GM18508 (cell line): ENCODE data around the gene IGLON5.
A peak's percentile ranks its signal among the peaks of the same experiment; 100 is the strongest.

Experiments used
- ATAC-seq: cut with Tn5 transposase; IDR thresholded peaks from one replicate; pipeline ENCODE4 v1.9.1; 2021; ENCODE audit warnings: moderate number of reproducible peaks; ENCODE audit not compliant: insufficient read depth, unreplicated experiment

The IGLON5 gene

DNA sequence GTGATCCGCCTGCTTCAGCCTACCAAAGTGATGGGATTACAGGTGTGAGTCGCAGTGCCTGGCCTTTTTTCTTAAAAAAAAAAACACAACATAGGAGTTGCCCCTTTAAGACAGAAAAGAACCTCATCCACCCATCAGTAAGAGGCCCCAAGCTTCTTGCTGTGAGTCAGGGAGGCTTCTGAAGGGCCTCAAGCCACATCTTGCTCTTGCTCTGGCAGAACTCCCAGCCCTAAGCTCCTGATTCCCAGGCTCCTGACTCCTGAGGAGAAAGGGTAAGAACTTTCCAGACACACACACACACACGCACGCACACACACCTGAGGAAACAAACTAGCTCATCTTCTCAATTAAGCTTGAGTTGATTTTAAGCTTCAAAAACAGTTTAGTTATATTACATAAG lies 47.9 kb downstream of the IGLON5 start:
- ATAC-seq = no peak

- no peak for ATAC-seq
Observed at GRCh38 chr19:51361239-51361638, 49.8 kb downstream of the IGLON5 start.

GRCh38 chr19:51364200-51365106 lies 53.0 kb downstream of the IGLON5 start:
- ATAC-seq = no peak

- no peak for ATAC-seq
Observed at GRCh38 chr19:51365211-51365964, 53.9 kb downstream of the IGLON5 start.

GRCh38 chr19:51365965-51366388 lies 54.5 kb downstream of the IGLON5 start, which contains the start of gene ETFB:
Gene ETFB (minus strand): TSS chr19:51366388. CDS start chr19:51366326, 62 bp downstream.
- no peak for ATAC-seq

- ATAC-seq = no peak
Observed at GRCh38 chr19:51366389-51367254, 55.2 kb downstream of the IGLON5 start.

GRCh38 chr19:51367255-51367564 lies 55.8 kb downstream of the IGLON5 start:
- ATAC-seq = no peak

DNA sequence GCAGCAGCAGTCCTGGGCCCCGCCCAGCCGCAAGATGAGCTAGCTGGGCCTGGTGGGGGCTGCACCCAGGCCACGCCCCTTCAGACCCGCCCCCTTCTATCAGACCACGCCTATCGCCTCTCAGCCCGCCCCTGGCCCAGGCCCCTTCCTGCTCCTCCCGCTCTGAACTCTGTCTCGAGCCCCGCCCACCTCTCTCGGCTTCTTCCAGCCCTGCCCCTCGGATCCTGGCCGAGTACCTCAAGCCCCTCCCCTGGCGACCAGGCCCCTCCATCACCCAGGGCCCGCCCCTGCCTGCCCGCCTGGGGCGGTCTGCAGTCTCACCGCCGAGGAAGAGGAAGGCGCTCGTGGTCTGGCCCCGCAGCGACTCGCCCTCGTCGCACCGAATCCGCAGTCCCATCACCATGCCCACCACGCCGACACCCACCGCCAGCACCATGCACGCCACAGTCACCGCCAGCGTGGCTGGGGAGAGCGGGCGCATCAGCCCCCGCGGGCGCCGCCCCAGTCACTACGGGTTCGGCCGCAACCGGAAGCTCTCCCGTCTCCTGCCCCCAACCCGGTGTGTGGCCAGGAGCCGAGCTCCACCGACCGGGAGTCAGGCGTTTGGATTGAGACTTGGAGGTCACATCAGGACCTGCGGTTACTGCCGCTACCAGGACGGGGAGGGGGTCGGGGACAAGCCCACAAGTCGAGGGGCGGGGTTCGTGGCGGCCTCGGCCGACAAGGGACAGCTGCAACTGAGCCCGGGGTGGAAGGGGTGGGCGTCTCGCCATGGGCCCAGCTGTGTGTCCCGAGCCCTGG lies 56.3 kb downstream of the IGLON5 start:
- ATAC-seq = peak; percentile 44

DNA sequence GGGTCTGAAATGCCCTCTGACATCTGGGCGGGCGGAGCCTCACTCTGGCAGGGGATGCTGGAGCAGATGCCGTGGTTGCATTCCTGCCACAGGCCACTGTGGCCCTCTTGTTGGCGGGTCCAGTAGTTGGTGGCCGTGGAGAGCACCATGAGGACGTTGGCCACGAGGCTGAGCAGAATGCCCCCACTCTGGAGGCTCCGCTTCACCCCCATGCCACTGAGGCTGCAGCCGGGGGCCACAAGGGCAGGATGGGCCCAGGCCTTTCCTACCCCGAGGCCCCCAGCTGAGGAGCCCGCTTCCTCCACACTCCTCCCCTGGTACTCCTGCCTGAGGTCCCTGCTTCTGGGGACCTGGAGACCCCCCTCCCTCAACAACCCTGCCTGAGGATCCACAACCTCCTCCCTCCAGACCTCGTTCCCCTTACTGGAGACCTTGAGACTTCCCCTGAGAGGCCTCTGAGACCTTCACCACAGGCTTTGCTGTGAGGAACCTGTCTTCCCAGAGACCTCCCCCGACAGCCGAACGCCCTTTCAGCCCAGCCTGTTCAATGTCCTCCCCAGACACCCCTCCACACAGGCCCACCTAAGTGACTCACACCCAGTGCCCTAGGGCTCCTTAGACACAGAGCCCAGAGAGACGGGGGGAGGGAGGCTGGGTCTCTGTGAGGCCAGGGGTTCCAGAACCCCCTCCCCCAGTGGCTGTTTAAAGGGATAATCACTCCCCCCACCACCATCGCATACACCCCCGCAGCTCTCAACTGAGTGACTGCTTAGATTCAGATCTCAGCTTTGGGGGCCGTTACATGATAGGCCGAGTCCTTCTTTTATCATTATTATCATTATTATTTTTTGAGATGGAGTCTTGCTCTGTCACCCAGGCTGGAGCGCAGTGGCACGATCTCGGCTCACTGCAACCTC lies 57.2 kb downstream of the IGLON5 start, which contains the start of gene CLDND2:
CLDND2 (minus strand) TSS at position 638 of the 917 bp plus-strand sequence; CDS start at position 212, 426 bp downstream.
- ATAC-seq = no peak

DNA sequence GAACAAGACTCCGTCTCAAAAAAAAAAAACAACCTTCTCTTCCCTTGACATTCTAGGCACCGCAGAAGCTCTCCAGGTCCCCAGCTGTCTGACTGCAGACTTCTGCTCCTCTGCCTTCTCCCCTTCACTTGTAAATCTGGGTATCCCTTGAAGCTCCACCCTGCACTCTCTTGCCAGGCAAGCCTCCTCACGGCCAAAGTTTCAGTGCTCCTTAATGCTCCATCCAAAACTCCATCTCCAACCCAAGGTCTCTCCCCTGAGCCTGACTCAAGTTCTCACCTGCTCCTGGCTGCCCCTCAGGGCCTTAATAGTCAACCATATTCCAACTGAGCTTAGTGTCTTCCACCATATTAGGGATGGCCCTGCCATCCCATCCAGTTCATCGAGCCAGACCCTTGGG lies 58.8 kb downstream of the IGLON5 start:
- ATAC-seq = no peak

GRCh38 chr19:51371186-51371690 lies 59.8 kb downstream of the IGLON5 start:
- ATAC-seq = no peak

- ATAC-seq = no peak
Observed at GRCh38 chr19:51372021-51372648, 60.7 kb downstream of the IGLON5 start.

DNA sequence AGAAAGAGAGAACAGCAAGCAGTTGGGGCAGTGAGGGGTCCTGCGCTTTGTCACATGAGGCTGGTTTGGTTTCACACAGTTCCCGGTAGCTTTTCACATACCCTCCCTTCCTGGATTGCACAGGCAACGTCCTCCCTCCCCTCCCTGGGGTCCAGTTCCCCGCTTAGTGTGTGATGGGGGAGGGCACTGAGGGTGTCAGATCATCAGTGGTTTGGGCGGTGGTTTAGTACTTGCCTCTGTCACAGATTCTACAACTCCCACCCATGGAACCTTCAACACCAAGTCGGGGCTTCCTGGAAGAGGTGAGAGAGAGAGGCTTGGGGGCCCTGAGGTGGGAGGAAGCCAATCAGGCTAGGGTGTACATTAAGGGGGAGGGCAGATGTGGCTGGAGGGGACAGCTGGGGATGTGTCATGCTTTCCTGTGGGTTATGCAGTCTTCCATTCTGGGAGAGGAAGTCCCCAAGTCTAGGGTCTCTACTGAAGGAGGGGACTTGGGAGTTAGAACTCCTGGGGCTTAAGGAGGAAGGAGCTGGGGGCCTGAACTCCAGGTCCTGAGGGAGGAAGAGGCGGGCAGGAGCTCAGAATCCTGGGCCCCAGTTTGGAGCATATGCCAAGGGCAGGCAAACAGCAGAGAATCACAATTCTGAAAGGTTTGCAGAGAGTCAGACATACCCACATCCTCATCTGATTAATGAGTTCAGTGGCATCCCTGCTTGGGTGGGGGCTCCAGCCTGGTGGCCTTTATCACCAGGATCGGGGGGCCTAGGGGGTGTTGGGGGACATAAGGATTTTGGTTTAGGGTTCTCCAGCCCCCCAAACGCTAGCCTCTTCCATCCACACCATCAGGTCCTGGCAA lies 61.4 kb downstream of the IGLON5 start, which contains the start of gene NKG7:
NKG7 (minus strand) TSS at position 6 of the 856 bp plus-strand sequence. CDS start 119 bp downstream, outside the sequence.
- no peak for ATAC-seq

DNA sequence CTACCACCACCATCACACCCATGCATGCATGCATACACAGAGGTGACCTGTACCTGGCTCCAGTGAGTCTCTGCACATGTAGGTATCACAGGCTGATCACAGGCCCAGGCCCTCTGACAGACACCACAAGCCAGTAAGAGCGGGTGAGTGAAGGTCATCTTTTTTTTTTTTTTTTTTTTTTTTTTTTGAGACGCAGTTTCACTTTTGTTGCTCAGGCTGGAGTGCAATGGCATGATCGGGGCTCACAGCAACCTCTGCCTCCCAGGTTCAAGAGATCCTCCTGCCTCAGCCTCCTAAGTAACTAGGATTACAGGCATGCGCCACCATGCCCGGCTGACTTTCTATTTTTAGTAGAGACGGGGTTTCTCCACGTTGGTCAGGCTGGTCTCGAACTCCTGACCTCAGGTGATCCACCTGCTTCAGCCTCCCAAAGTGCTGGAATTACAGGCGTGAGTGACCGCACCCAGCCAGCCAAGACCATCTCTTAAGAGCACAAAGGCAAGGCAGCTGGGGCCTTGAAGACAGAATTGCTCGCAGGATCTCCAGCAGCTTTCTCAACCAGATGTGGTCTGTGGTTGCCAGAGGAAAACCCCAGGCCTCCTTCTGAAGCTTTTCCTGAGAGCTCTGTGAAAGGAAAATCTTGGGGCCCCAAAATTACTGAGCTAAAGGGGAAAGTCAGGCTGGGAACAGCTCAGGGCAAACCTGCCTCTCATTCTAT lies 64.2 kb downstream of the IGLON5 start:
- no peak for ATAC-seq

DNA sequence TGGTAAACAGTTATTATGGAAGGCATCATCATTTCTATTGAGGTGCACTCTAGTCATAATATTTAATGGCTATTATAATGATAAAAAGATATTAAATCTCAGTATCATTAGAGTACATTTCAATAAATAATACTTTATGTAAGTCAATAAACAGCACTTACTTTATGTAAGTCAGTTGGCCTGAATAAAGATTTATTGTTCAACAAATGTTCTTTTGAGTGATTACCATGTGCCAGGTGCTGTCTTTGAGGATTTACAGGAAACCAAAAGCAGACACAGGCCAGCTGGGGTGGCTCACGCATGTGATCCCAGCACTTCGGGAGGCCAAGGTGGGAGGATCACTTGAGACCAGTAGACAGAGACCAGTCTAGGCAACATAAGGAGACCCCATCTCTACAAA lies 66.0 kb downstream of the IGLON5 start:
- ATAC-seq = no peak

DNA sequence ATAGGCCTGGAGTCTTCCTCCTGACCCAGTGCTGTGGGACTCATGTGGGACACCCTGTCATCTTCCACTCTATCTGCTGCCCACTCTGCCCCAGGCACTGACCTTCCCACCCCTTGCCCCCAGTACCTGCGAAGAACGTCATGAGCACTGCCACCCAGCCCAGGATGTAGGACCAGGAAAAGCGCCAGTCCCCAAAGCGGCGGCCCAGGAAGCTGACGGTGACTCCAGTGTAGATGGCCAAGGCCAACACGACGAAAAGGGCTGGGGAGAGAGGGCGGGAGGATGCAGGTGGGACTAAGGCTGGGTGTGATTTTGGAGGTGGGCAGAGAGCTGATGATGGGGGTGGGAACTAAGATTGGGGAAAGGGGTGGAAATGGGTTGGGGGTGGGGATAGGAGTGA lies 68.9 kb downstream of the IGLON5 start:
- no peak for ATAC-seq
